Subcutaneous adipose tissue (tissue), 4 donors: ENCODE data around the gene MIEF1. TPM values are rescaled to one million over a fixed set of nuclear protein-coding genes. Genes with fewer than 3 reads are reported as not detected.

ENCODE experiments used
- CTCF ChIP-seq: fragments of 450-650 bp; IDR thresholded peaks from one replicate; pipeline ENCODE4 v1.5.1; 2016; ENCODE audit warnings: low read depth, mild to moderate bottlenecking, control low read depth, antibody characterized with exemption, moderate library complexity
- total RNA-seq, 4 donors: library from RNA; depleted of rRNA; stranded (reverse); fragments of >200 nt; gene quantifications; one replicate each; pipeline ENCODE4 v1.1.0, GENCODE V29; 2016

Gene MIEF1
- total RNA-seq, 4 donors from 2014 or later, result 18.9 to 31.8 (median 22.0) TPM

- TF ChIP-seq CTCF, result no peak
Measured at GRCh38 chr22:39466228-39467006, 35.7 kb upstream of the MIEF1 start.

GRCh38 chr22:39467390-39467895 lies 34.6 kb upstream of the MIEF1 start:
- TF ChIP-seq CTCF, result no peak

- no peak for TF ChIP-seq CTCF
Measured at GRCh38 chr22:39468487-39469325, 33.4 kb upstream of the MIEF1 start.

GRCh38 chr22:39469326-39469680 lies 32.8 kb upstream of the MIEF1 start:
- TF ChIP-seq CTCF, result no peak

- no peak for TF ChIP-seq CTCF
Measured at GRCh38 chr22:39469681-39470450, 32.2 kb upstream of the MIEF1 start.

GRCh38 chr22:39470451-39471291 lies 31.4 kb upstream of the MIEF1 start:
- no peak for TF ChIP-seq CTCF
